HG03439 (cell line): ENCODE results near the gene RTRAF.

Source experiments
- ATAC-seq: cut with Tn5 transposase; IDR thresholded peaks from one replicate; pipeline ENCODE4 v1.9.1; 2021; ENCODE audit warnings: mild to moderate bottlenecking, moderate library complexity; ENCODE audit not compliant: unreplicated experiment

RTRAF gene

DNA sequence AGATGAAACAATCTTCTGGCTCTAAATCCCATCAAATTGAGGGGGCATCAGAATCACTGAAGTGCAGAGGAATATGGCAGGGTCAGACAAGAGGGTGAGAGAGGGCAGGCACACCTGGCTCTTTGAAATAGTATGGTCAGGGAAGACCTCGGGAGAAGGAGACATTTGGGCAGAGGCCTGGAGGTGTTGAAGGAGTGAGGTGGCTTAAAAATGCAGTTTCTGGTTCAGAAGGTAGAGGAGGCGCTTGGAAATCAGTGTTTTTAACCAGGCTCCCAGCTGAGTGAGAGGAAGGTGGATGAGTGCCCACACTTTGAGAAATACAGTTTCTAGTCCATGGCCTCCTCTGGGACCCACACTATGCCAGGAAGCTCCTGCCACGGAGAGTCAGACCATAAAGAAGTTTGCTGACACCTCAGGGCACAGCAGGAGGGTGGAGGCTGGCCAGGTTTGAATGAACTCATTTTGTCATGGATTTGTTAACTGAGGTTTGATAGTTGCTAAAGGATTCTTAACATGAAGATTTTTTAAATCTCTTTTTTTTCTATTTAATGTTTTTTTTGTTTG, 59.4 kb downstream of the RTRAF start:
- no peak for ATAC-seq

DNA sequence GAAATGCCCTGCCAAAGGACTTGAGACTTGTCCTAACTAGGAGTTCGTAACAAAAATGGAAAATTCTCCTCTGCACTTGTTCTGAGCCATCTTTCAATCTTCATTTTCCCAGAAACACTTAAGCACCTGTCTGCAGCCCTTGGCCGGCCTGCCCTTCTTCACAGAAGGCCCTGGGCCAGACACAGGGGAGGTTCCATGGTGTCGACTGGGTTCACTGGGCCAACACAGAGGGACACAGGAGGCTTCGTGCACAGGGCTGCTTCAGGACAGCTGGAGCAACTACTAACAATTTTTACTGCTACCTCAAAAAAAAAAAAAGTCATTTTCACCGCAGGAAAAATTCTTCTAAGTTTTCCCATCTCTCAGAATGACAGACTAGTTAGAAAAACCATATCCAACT, 59.9 kb downstream of the RTRAF start:
- no peak for ATAC-seq

DNA sequence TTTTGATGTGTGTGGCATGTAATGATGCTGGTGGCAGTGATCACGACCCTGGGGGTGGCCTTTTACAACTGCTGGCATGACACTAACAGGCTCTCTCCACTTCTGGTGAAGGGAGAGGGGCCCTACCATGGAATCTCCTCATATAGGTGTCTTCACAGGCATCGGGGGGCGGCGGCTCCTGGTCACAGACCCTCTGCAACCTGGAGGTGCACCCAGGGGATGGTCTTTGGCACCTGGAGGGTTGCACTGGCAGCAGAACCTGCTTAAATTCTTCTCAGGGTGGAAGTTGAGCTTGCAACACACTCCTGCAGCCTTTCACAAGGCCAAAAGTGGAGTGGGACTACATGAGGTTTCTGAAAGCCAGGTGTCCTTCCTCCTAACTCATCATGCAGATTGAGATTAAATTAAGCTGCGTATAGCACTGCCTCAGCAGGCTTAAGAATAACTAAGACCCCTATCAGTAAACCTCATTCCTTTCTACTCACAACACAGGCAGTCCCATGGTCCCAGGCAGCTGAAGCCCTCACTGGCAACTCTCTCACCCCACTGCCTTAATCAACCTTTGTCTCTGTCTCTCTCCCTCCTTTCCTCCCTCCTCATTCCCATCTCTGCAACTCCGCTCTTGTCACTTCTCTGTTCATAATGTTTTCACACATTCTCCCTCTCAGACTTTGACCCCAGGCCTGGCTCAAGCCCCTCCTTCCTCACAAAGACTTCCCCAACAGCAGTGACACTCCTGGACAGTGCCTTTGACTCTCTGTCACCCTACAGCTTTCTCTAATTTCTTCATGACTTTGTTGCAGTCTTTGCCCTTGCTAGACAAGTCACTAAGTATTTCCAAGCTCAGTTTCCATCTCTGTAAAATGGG, 60.6 kb downstream of the RTRAF start:
- no peak for ATAC-seq

DNA sequence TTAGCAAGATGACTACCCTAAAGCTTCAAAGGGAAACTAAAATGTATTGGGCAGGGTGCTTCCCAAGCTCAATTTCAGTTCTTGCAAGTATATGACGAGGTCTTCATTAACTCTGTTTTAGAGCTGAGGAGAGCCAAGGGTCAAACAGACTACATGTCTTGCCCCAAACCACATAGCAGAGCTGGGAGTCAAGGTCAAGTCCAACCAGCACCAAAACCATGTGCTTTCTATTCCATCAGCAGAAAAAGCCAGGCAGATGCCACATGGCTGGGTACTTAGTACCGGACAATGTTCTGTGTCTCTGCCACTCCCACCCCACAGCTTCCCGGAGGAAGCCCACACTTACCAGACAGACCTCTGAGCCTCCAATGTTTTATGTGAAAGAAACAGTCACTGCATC, 61.9 kb downstream of the RTRAF start:
- no peak for ATAC-seq

DNA sequence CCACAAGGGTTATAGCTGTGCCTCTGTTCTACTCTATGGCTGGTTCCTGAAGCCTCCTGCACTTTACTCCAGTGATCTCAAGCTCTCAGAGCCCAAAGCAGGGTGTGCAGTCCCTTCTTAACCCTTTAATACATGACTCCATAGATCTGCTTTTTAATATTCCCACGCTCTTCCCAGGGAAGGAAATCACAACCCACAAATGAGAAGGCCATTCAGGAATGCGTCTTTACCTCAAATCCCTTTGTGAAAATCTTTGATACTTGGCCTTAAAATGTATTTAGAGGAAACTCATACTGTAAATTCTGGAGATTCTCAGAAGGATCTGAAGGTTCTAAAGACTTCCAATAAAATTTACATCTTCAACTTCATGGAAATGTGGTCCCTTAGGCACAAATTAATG, 62.5 kb downstream of the RTRAF start:
- no peak for ATAC-seq

DNA sequence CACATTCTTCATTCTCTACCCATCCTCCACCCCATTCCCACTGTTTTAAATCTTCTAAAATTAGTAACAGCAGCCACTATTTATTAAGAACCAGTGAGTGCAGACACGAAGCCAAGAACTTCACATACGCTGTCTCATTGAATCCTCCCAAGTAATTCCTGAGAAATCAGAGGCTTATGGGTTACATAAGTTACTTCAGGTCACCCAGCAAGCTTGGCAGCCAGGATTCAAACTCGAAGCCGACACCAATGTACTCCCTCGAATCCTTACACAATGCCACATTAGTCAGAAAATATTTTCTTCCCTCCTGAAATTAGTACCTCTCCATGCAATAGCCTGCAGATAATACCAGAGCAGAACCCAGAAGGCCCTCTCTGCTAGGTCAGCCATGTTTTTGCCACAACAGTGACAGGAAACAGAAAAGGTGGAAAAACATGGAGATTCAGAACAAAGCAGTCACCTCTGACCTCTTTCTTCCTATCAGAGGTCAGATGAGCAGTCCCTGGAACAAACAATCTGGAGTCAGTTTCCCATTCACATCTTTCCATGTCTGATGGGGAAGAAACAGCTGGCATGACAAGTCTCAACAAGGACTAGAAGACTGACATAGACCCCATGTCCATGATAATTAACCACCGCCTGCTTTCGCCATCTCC, 63.1 kb downstream of the RTRAF start:
- ATAC-seq: no peak

DNA sequence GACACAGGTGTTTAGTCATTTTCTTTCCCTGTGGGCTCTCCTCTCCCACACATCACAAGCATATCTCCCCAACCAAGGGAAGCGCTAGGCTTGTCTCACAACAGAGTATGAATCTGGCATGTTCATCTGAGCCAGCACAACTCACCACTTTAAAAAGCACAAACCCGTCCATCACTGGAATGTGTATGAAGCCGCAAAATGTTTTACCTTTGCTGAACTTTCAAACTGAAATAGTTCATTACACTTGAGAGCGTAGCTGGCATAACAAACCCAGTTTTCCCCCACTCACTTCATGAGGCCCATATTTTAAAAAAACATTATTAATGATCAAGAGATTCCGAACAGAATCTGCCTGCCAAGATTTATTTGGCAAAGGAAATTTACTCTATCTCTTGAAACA, 63.7 kb downstream of the RTRAF start:
- no peak for ATAC-seq

DNA sequence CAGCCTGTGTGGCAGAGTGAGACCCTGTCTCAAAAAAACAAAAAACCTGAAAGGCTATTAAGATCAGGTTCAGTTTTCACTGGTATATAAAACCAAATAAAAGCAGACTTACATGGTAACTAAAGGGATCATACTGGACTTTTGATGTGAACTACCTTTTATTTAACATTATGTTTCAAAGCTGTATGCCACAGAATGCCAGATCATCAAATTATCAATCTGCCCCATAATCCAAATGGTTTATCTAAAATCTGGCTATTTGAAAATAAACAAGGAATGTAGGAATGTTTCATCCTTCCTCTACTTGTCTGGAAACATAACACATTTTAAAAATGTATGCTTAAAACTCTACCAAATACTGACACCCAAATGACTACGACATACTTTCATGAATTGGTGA, 65.3 kb downstream of the RTRAF start:
- no peak for ATAC-seq

DNA sequence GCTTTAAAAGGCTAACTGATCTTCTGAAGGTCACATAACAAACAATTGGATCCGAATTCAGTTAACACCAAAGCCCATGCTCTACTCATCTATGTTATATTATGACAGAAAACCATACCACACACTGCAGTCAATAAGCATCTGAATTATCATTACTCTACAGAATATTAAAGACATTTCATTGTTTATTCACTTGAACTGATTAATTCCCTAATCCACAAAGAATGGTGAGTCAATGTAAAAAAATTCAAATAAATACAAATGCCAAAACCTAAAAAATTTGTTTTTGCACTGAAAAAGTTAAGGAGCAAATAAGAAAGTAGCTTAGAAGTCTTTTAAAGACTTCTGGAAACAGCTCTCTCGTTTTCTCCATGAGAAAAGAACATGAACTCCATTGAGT, 65.8 kb downstream of the RTRAF start:
- ATAC-seq: no peak

DNA sequence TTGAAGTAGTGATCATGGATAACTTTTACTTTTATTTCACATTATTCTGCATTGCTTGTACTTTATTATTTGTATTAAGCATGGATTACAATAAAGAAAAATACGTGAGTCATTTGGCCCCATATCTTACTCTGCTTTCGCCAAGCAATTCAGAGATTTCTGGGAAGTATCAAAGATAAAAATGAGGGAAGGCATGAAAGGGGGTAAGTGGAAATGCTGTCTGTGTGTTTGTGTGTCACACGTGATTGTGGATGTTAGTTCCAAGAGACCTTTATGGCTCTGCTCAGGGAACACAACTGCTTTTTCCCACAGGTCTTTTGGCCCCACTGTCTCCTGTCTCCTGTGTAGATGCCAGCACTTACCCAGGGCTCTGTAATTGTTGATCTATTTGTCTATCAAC, 69.0 kb downstream of the RTRAF start:
- no peak for ATAC-seq

DNA sequence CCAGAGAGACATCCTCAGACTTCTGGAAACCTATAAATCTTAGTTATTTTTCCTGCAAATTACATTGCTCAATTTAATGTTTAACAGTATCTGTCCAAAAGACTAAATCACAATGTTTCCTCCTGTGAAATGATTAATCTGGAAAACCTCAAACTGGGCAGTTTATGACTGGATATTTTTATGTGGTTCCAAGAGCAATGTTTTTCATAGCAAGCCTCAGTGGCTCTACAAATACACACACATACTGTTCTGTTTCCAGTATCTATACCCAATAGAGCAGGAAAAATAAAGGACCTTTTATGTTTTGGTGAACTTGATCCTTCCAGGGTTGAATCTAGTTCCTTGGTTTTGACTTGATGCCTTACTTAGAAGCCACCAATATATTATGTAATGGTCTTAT, 70.3 kb downstream of the RTRAF start:
- ATAC-seq: no peak

DNA sequence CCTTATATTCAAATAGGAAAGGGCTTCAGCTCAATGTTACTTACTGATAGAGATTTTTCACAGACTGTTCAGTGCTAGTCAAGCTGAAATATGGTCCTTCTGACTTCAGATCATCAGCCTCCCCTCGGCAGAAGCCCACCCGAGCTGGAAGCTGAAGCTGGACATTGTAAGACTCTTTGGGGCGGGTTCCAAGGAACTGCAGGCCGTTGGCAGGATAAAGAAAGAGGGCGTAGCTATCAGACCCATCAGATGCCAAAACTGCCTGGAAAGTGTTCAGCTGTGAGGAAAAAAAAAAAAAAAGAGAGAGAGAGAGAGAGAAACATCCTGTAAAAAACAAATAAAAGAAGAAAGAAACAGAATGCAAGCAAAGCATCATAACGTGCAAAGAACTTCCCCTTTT, 70.7 kb downstream of the RTRAF start:
- ATAC-seq: no peak
